ENCODE measurements around the gene SPTBN1.

SPTBN1 gene

GRCh38 chr2:54444503-54444902 is 11.6 kb upstream of the SPTBN1 start:
- no peak for DNase-seq (ENCODE audit: low read depth)
- no peak overlapping the region for H3K4me3 ChIP-seq (ENCODE audit: low read length)
- TF ChIP-seq, protein P1, sequence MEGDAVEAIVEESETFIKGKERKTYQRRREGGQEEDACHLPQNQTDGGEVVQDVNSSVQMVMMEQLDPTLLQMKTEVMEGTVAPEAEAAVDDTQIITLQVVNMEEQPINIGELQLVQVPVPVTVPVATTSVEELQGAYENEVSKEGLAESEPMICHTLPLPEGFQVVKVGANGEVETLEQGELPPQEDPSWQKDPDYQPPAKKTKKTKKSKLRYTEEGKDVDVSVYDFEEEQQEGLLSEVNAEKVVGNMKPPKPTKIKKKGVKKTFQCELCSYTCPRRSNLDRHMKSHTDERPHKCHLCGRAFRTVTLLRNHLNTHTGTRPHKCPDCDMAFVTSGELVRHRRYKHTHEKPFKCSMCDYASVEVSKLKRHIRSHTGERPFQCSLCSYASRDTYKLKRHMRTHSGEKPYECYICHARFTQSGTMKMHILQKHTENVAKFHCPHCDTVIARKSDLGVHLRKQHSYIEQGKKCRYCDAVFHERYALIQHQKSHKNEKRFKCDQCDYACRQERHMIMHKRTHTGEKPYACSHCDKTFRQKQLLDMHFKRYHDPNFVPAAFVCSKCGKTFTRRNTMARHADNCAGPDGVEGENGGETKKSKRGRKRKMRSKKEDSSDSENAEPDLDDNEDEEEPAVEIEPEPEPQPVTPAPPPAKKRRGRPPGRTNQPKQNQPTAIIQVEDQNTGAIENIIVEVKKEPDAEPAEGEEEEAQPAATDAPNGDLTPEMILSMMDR (conservative IDR thresholded peaks at IDR 0.05; ENCODE audit: low read length), result no peak

DNA sequence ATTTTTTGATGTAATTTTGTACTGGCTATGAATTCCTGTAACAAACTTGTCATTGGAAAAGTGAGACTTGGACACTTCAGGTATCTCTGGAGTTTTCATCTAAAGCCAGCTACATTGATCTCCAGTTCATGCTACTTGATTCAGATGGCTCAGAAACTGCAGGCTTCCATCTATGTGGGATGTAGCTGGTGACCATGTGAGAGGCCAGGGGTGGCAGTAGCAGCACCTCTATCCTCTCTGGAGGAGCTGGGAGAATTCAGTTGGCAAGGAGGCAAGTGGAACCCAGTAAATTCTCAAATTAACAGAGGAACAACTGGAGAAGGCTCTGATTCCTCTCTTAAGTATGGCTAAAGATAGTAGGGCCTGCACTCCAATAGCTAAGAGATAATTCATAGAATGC is 10.0 kb upstream of the SPTBN1 start:
- TF ChIP-seq, protein P1 (conservative IDR thresholded peaks at IDR 0.05; ENCODE audit: low read length), result no peak
- no peak for DNase-seq (ENCODE audit: low read depth)
- no peak overlapping the region for H3K4me3 ChIP-seq (ENCODE audit: low read length)

- H3K4me3 ChIP-seq (ENCODE audit: low read length), result no peak overlapping the region
- DNase-seq (ENCODE audit: low read depth), result no peak
These were observed 9.5 kb upstream of the SPTBN1 start for GRCh38 chr2:54446625-54447024.

DNA sequence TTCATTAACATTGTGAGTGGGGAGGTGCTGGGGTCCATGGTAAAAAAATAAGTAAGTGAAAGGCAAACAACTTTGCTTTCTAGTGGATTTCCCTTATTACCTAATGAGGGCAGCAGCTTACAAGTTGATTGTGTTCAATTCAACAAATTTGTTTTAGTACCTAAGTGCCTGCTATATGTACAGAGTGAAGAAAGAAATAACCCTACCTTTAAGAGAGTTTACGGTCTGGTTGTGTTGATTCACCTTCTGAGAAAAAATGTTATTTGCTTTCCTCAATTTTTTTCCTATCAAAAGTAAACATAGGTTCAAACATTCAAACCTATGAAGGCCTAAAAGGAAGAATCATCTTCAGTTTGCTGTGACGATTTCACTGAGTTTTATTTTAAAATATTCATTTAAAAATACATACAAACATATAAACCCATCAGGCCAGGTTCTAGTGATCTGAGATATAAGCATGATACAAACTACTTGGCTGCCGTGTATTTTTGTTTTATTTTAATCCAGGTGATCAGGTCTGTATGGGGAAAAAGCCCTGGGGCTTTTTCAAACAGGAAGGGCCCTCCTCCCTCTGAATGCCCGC is 1.5 kb upstream of the SPTBN1 start:
- H3K4me3 ChIP-seq (ENCODE audit: low read length), result no peak overlapping the region; the same call in 1 of the 2 replicates
- TF ChIP-seq, protein P1 (conservative IDR thresholded peaks at IDR 0.05; ENCODE audit: low read length), result no peak
- no peak for DNase-seq (ENCODE audit: low read depth)

More at GRCh38 chr2:54446625-54447024, 9.5 kb upstream of the SPTBN1 start:
- TF ChIP-seq, protein P1 (conservative IDR thresholded peaks at IDR 0.05; ENCODE audit: low read length), result no peak

- no peak for DNase-seq (ENCODE audit: low read depth)
- peak overlapping the region; percentile 79 for H3K4me3 ChIP-seq (ENCODE audit: low read length)
- TF ChIP-seq, protein P1 (conservative IDR thresholded peaks at IDR 0.05; ENCODE audit: low read length), result no peak
These were observed 980 bp upstream of the SPTBN1 start for GRCh38 chr2:54455131-54455562.

DNA sequence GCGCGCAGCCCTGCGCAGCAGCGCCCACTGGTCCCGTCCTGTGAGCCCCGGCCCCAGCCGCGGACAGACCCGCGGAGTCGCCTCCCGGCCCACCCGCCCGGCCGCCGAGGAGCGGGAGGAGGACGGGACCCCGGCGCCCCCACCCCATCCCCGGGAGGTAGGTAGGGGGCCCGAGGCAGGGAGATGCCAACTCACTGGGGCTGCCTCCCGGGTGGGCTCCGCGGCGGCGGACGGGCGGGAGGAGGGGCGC is 160 bp downstream of the SPTBN1 start:
- TF ChIP-seq, protein P1 (conservative IDR thresholded peaks at IDR 0.05; ENCODE audit: low read length), result no peak
- no peak for DNase-seq (ENCODE audit: low read depth)
- H3K4me3 ChIP-seq (ENCODE audit: low read length), result peak overlapping the region; percentile 79

DNA sequence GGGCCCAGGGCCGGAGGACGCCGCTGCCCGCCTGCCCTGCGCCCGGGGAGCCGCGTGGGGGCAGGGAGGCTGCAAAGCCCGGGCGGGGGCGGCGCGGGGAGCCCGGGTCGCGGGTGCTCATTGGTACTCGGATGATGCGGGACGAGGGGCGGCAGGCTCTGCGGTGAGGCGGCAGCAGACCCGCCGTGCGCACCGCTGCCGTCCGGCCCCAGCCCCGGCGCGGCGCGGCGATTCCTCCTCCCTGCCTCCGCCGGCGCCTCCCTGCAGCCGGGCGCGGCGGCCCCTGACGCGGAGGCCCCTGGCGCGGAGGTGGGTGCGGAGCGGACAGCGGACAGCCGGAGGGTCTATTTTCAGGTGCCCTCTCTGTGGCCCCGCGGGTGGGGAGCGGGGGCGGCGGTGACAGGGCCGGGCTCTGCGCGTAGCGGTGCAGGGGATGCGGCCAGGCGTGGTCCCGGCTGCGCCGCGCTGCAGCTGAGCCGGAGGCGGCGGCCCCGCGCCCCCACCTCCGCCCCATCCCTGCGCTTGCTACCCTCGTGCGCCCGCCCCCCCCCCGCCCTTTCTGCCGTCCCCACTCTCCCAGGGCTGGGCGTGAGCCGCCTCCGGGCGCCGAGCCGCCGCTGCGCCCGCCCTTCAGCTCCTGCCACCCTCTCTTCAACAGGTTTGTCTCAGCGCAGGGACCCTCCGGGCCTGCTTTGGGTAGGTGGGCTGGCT is 640 bp downstream of the SPTBN1 start:
- TF ChIP-seq, protein P1 (conservative IDR thresholded peaks at IDR 0.05; ENCODE audit: low read length), result no peak
- DNase-seq (ENCODE audit: low read depth), result peak; percentile 29
- peak overlapping the region; percentile 79 for H3K4me3 ChIP-seq (ENCODE audit: low read length)
